A673 (cell line): Measurements from ENCODE around the gene DDX39A.
"Not testable (repeated sequence)": the region's sequence is repeated elsewhere in the genome, so short reads cannot be mapped to it uniquely, and the experiment has no call there.

Experiments used
- CTCF ChIP-seq: fragments of 300-800, 200-600 bp; sonication (generic); conservative IDR thresholded peaks from 2 replicates; pipeline ENCODE4 v1.5.1; 2017; ENCODE audit warnings: low read depth, mild to moderate bottlenecking, antibody characterized with exemption, low read length, moderate library complexity, mixed read lengths
- EZH2 ChIP-seq: fragments of 200-600 bp; sonication (generic); IDR thresholded peaks from 2 replicates; pipeline ENCODE4 v1.6.1; 2017; ENCODE audit warnings: borderline replicate concordance, low read depth, mild to moderate bottlenecking, mixed read lengths, antibody characterized with exemption, low read length; ENCODE audit not compliant: poor library complexity, severe bottlenecking

- TF ChIP-seq EZH2, CTCF: not testable (repeated sequence)
Measured at GRCh38 chr19:14403145-14403930, 15.8 kb downstream of the DDX39A start.
